HUDEP-2 (cell line): ENCODE results near the gene TMEM59.
"Not testable (repeated sequence)": the region's sequence is repeated elsewhere in the genome, so short reads cannot be mapped to it uniquely, and the experiment has no call there.

ENCODE experiments used
- DNase-seq, 76 experiments: peaks; one replicate each; lab custom pipeline; 2025; ENCODE audit not compliant: unreplicated experiment in 76 of 76; lab: John Stamatoyannopoulos, UW

The TMEM59 gene

GRCh38 chr1:54054438-54054749, 1.4 kb upstream of the TMEM59 start:
- peak in 14 of 76 experiments; percentile 2 to 37 (median 18) for DNase-seq

GRCh38 chr1:54053745-54054437, 887 bp upstream of the TMEM59 start:
- DNase-seq, result peak in 5 of 76 experiments; percentile 11 to 41 (median 18)

DNA sequence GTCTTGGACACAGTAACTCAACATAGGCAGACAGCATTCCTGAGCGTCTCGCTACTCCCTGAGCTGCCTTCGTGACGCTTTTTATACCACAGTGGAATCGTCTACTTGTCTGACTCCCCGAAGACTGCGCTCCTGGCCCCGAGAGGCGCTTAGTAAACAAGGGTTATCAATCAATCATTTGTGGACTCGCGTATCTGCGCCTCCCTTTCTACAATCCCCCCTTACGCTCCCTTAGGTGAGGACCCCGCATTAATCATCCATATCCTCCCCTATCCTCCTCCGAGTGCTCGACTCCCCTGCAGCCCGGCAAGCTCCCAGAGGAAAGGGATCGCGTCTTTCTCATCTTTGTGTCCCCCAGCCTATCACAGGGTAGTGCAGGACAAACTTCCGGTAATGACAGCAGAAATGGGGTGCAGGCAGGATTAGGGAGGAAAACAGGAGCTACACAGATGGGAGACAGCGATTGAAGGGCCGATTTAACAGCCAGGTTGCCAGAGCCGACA, 522 bp downstream of the TMEM59 start:
- peak in 17 of 76 experiments; percentile 4 to 49 (median 21) for DNase-seq

- no peak for DNase-seq
Measured at GRCh38 chr1:54051933-54052430, 1.0 kb downstream of the TMEM59 start.

DNA sequence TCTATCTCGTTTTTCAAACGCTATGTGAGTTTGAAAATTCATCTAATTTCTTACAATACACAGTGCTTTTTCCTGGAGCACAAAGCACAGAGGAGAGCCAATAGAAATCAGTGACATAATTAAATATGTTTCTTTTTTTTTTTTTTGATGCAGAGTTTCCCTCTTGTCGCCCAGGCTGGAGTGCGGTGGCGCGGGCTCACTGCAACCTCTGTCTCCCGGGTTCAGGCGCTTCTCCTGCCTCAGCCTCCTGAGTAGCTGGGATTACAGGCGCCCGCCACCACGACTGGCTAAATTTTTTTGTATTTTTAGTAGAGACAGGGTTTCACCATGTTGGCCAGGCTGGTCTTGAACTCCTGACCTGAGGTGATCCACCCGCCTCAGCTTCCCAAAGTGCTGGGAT, 2.6 kb downstream of the TMEM59 start:
- not testable (repeated sequence) for DNase-seq

DNA sequence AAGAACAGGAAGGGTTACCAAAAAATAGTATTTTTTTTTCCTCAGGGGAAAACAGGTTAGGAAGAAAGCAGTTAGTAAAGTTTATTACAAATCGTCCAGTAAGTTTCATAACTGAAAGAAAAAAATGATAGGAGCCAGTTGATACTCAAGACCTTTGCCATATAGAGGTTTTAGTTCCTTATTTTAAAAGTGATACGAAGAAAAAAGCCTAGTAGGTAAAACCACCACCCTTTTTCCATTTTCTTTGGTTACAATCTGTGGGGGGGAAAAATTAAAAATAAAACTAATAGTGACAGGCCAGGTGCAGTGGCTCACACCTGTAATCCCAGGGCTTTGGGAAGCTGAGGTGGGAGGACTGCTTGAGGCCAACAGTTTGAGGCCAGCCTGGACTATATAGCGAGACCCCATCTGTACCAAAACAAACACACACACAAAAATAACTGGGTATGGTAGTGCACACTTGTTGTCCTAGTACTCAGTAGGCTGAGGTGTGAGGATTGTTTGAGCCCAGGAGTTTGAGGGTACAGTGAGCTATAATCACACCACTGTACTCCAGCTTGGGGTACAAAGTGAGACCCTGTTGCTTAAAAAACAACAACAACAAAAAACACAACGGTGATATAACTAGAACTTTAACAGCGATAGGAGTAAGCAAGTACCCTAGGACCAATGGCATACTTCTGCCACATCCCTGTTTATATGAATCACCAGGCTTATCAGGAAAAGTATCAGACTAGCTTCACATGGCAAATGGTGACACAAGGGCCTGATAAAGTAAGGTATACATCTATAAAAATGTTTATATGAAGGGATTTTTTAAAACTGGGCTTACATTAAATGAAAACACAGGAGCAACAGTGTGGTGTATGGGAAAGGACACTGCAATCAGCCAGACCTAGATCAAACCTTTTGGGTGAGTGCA, 5.4 kb downstream of the TMEM59 start:
- peak in 2 of 76 experiments; percentile 5 to 18 for DNase-seq

DNA sequence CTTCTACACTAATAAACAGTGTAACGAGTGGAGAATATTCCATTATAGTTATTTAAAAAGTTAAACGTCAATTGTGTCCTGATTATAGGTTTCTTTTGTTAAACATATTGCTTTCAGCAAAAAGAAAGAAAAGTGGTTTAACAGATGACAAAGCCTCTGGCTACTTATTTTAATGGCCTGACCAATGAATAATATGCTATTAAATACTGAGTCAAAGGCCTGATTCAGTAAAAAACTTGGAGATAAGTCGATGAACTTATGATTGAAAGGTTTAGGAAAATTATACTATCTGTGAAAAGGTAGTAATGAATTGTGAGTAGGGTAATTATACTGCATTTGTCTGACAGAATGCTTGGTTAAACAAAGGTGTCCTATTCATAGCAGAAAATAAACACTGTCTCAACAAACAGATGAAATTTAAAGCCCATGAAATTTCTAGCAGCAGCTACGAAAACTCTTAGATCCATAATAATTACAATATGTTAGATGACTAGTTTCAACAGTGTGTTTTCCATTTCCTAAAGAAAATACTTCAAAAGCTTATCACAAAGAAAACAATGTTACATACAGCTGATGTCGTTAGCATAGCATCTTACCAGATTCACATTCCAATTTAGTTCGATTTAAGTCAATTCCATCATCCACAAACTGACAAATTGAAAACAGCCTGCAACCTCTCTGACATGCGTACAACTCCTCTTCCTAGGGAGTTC, 6.2 kb downstream of the TMEM59 start:
- DNase-seq, result no peak

GRCh38 chr1:54045496-54045895, 7.5 kb downstream of the TMEM59 start:
- no peak for DNase-seq

DNA sequence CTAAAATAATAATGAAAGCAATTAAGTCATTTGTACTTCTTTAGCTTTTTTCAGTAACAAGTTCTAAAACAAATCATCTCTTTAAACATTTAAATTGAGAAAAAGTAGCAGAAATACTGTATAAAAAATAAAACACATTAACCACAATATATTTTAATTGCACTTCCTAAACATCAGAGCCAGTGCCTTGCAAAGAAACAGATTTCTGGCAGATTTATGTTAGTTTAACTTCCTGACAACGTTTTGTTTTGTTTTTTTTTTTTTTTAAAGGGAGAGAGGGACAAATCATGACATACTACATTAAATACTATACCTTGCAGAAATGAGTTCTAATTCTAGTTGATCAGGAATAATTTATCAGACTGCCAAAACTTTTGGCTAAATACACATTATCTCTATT, 11.2 kb downstream of the TMEM59 start:
- DNase-seq, result no peak

DNA sequence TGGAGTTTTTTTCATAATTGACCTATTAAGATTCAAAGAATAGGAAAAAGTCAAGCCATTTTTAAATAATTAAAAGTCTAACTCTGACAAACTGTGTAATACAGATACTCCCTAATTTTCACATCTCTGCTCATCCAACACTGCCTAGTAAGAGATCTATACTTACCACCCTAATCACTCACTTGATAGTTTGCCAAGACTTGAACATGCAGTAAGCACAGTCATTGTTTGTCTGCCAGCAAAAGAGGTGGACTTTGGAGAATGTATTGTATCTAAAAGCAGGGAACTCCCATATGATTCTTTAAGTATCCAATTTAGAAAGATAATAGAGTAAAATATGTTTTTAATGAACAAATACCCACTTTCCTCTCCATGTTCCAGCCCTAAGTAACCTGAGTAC, 15.5 kb downstream of the TMEM59 start:
- peak in 2 of 76 experiments; percentile 3 to 8 for DNase-seq

- DNase-seq, result no peak
Measured at GRCh38 chr1:54028306-54029251, 24.4 kb downstream of the TMEM59 start.

DNA sequence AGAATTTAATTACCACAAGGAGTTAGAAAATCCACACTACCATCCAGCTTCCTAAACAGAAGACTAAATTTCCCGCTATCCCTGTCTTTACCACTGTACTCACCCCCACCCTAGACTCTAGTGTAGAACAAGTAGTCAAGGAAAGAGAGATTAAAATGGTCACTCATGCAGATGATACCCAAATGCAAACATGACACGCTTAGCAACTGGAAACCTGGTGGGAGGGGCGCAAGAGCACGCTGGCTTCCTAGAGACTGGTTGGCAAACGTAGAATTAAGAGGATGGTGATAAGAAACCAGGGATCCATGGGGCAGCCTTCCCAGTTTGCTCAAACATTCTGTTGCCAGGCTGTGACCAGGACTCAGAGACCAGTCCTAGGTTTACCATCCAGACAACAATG, 25.2 kb downstream of the TMEM59 start:
- no peak for DNase-seq

DNA sequence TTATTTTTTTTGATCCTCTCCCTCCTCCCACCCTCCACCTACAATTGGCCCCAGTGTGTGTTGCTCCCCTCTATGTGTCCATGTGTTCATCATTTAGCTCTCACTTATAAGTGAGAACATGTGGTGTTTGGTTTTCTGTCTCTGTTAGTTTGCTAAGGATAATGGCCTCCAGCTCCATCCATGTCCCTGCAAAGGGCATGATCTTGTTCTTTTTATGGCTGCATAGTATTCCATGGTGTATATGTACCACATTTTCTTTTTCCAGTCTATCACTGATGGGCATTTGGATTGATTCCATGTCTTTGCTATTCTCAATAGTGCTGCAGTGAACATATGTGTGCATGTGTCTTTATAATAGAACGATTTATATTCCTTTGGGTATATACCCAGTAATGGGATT, 28.2 kb downstream of the TMEM59 start:
- DNase-seq, result not testable (repeated sequence)

- no peak for DNase-seq
Measured at GRCh38 chr1:54024358-54024757, 28.6 kb downstream of the TMEM59 start.

DNA sequence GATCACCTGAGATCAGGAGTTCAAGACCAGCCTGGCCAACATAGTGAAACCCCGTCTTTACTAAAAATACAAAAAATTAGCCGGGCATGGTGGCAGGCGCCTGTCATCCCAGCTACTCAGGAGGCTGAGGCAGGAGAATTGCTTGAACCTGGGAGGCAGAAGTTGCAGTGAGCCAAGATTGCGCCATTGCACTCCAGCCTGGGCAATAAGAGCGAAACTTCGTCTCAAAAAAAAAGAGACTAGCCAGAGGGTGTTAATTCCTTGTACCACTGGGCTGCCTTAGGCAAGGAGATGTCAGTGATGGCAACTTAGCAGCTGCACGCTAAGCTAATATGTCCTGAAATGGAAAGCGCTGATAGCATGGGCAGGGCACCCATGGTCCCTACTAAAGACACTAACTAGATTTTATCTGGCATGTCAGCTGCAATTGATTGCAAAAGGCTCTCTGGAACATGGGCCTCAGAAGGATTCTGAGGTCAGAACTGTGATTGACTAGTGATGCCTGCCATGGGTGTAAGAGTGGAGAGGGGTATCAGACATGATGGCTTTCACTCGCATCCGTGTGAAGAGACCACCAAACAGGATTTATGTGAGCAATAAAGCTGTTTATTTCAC, 33.3 kb downstream of the TMEM59 start:
- DNase-seq, result peak in 2 of 76 experiments; percentile 5 to 7

GRCh38 chr1:54018635-54019034, 34.4 kb downstream of the TMEM59 start:
- DNase-seq, result no peak

DNA sequence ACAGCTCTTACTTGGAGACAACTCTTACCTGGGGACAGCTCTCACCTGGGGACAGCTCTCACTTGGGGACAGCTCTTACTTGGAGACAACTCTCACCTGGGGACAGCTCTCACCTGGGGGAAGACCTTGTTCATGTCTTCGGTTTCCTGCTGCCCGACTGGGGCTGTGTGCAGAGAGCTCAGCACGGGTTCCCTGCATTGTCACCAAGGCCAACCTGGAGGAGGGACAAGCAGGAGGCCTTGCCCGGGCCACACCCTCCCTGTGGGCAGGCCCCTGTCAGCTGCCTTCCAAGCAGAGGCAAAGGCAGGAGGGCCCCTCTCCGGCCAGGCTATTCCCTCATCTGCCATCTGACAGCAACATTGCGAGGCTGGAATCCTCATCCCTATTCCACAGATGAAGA, 35.0 kb downstream of the TMEM59 start, which contains the start of gene LDLRAD1:
Gene LDLRAD1, minus strand, starts transcription at position 208 of the 400 bp plus-strand sequence. Its CDS starts 74 bp downstream, at position 134.
- DNase-seq, result peak in 19 of 76 experiments; percentile 2 to 29 (median 15)

DNA sequence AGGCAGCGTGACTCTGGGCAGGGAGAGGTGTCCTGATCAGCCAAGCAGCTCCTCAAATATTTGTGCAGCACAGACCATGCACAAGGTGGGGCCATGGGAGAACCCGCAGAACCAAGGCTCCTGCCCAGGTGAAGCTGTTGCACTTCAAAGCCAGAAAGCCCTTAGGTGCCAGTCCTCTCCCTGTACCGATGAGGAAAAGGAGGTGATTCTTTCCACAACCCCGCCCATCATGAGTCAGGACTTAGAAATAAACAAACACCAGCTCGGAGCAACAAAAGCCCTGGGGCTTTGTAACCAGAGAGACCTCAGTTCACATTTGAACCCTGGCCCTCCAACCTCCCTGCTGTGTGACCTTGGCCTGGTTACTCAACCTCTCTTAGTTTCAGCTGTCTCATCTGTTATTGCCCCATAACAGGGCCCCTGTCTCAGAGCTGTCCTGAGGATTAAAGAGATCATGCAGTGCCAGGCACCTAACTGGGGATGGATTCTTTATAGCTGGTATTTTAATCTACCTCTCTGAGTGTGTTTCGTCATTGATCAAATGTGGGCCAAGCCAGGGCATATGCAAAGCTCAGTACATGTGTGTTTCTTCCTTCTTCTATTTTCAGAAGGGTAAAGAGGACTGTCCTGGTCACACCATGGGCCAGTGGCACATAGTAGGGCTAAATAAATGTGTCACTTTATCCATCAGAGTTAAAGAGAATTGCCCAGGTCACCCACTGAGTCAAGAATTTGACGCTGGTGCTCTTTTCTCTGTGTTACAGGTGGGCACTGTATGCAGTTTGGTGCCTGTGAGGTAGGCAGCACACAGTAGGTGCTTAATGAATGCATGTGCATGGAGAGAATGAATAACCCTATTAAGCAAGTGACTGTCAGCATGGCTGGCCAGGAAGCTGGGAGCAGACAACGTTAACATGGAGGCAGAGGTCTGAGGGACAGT, 36.4 kb downstream of the TMEM59 start:
- DNase-seq, result peak in 1 of 76 experiments; percentile 7
